CD14-positive monocyte (primary cell): Measurements from ENCODE around the gene IGFBP4. TPM values are rescaled to one million over a fixed set of nuclear protein-coding genes. Genes with fewer than 3 reads are reported as not detected.

Experiments used
- DNase-seq, 3 donors: peaks; one replicate each; pipeline ENCODE4 v3.0.0-alpha.2; 2011 to 2022
- H2AFZ ChIP-seq: 2 replicates; pipeline ENCODE4 v1.6.0; 2012; ENCODE audit warnings: mild to moderate bottlenecking, low read depth, low read length, inconsistent platforms; ENCODE audit not compliant: insufficient read depth, poor library complexity, severe bottlenecking
- H3K27ac ChIP-seq, 2 donors: 1 replicate in 1 of 2; 2 replicates in 1 of 2; pipeline ENCODE4 v1.5.1; 2012 to 2013; ENCODE audit warnings: low read length in 2 of 2, control low read depth in 1 of 2, inconsistent platforms in 1 of 2, low read depth in 1 of 2, mild to moderate bottlenecking in 1 of 2
- H3K27me3 ChIP-seq, 2 donors: one replicate each; pipeline versions ENCODE4 v1.6.0 to v1.6.1; 2011 to 2013; ENCODE audit warnings: low read length in 2 of 2; ENCODE audit not compliant: control insufficient read depth in 2 of 2, insufficient read depth in 2 of 2
- H3K36me3 ChIP-seq, 2 donors: replicated peaks in 1 of 2; 1 replicate in 1 of 2; 2 replicates in 1 of 2; pipeline versions ENCODE4 v1.5.1 to v1.6.1; 2012 to 2013; ENCODE audit warnings: low read length in 2 of 2, control low read depth in 1 of 2, inconsistent platforms in 1 of 2, mild to moderate bottlenecking in 1 of 2; ENCODE audit not compliant: insufficient read depth in 2 of 2, control insufficient read depth in 1 of 2
- H3K4me1 ChIP-seq, 2 donors: 1 replicate in 1 of 2; 2 replicates in 1 of 2; pipeline versions ENCODE4 v1.5.1 to v1.6.1; 2012 to 2013; ENCODE audit warnings: low read length in 2 of 2, control low read depth in 1 of 2, inconsistent platforms in 1 of 2, mild to moderate bottlenecking in 1 of 2, moderate library complexity in 1 of 2; ENCODE audit not compliant: insufficient read depth in 2 of 2, control insufficient read depth in 1 of 2
- H3K4me2 ChIP-seq: replicated peaks from 2 replicates; pipeline ENCODE3; 2012; ENCODE audit warnings: low read length, moderate library complexity, mild to moderate bottlenecking; ENCODE audit not compliant: poor library complexity, severe bottlenecking; ENCODE audit errors: extremely low read depth
- H3K4me3 ChIP-seq, 3 experiments: fragments of 200-600 bp in 1 of 3; sonication (generic) in 1 of 3; replicated peaks in 1 of 3; 1 replicate in 2 of 3; 2 replicates in 1 of 3; pipeline ENCODE4 v1.5.1; 2011 to 2013; ENCODE audit warnings: low read length in 3 of 3, mild to moderate bottlenecking in 3 of 3, control low read depth in 2 of 3, low read depth in 2 of 3, inconsistent platforms in 1 of 3, moderate library complexity in 1 of 3
- H3K79me2 ChIP-seq: 2 replicates; pipeline ENCODE4 v1.6.0; 2012; ENCODE audit warnings: mild to moderate bottlenecking, control low read depth, inconsistent platforms, low read length, moderate library complexity; ENCODE audit not compliant: insufficient read depth
- H3K9ac ChIP-seq: 2 replicates; pipeline ENCODE4 v1.6.0; 2017; ENCODE audit warnings: low read length, mild to moderate bottlenecking; ENCODE audit not compliant: insufficient read depth, poor library complexity, severe bottlenecking
- H3K9me3 ChIP-seq, 2 donors: replicated peaks in 1 of 2; 1 replicate in 1 of 2; 2 replicates in 1 of 2; pipeline versions ENCODE4 v1.5.1 to v1.6.1; 2012 to 2013; ENCODE audit warnings: low read length in 2 of 2, control low read depth in 1 of 2; ENCODE audit not compliant: control insufficient read depth in 1 of 2, insufficient read depth in 1 of 2
- H4K20me1 ChIP-seq: 2 replicates; pipeline ENCODE4 v1.6.0; 2012; ENCODE audit warnings: mild to moderate bottlenecking, low read length, control low read depth, moderate library complexity; ENCODE audit not compliant: insufficient read depth
- H3K27ac Mint-ChIP-seq, 7 donors: one replicate each; pipeline ENCODE4 v1.8.0; 2020; ENCODE audit warnings: mild to moderate bottlenecking in 7 of 7, mixed read lengths in 7 of 7, moderate library complexity in 6 of 7, inconsistent platforms in 2 of 7
- H3K27me3 Mint-ChIP-seq, 3 donors: one replicate each; pipeline ENCODE4 v1.8.0; 2021 to 2022; ENCODE audit warnings: low read depth in 3 of 3, mild to moderate bottlenecking in 3 of 3, mixed read lengths in 3 of 3, moderate library complexity in 3 of 3, inconsistent platforms in 1 of 3
- H3K36me3 Mint-ChIP-seq, 2 donors: one replicate each; pipeline ENCODE4 v1.8.0; 2020; ENCODE audit warnings: mixed read lengths in 2 of 2, inconsistent platforms in 1 of 2, mild to moderate bottlenecking in 1 of 2
- H3K4me1 Mint-ChIP-seq: one replicate; pipeline ENCODE4 v1.8.0; 2020; ENCODE audit warnings: mild to moderate bottlenecking, mixed read lengths
- H3K4me3 Mint-ChIP-seq, 2 donors: one replicate each; pipeline ENCODE4 v1.8.0; 2020; ENCODE audit warnings: mild to moderate bottlenecking in 2 of 2, mixed read lengths in 2 of 2, moderate library complexity in 1 of 2
- H3K9me3 Mint-ChIP-seq, 7 donors: one replicate each; pipeline ENCODE4 v1.8.0; 2020 to 2022; ENCODE audit warnings: mixed read lengths in 7 of 7, mild to moderate bottlenecking in 6 of 7, moderate library complexity in 6 of 7, inconsistent platforms in 2 of 7
- CTCF ChIP-seq: fragments of 200-600 bp; IDR thresholded peaks from one replicate; pipeline ENCODE4 v1.8.0; 2022; ENCODE audit warnings: antibody characterized with exemption, mild to moderate bottlenecking
- WGBS: methylation state at CpG from one replicate; pipeline ENCODE4 v1.1.5; 2013; ENCODE audit warnings: missing lambda C conversion rate; ENCODE audit not compliant: insufficient coverage; 5-methylcytosine and 5-hydroxymethylcytosine counted together
- intact Hi-C, 2 donors: fragments of 100-400 bp; cut with micrococcal nuclease; formaldehyde crosslinking; loops; one replicate each; pipeline versions ENCODE4 v1.15.0 to v1.15.1; 2023
- polyA plus RNA-seq, 3 donors: library from polyadenylated mRNA; depleted of rRNA in 1 of 3; unstranded in 2 of 3; stranded (reverse) in 1 of 3; fragments of 300-500 nt in 2 of 3; fragments of >200 nt in 1 of 3; fragmentation: Illumina TruSeq in 2 of 3; gene quantifications; 1 replicate in 2 of 3; 2 replicates in 1 of 3; pipeline ENCODE4 v1.2.3, GENCODE V29; 2012 to 2021

Gene IGFBP4
- polyA plus RNA-seq, 3 donors = 0.04 to 0.15 TPM; not detected in 1

GRCh38 chr17:40490289-40490853, 47.1 kb downstream of the IGFBP4 start:
- Histone ChIP-seq H3K9ac (no peak overlapping the region), H3K4me1 (peaks cover 6 to 22% of the 10 kb centered on the region in 2 donors), H3K79me2 (no peaks in the 10 kb centered on the region), H3K4me3 (no peak overlapping the region), H3K36me3 (no peaks in the 10 kb centered on the region), H3K27me3 (peaks cover 0 to 4% of the 10 kb centered on the region in 2 donors), H2AFZ (no peak overlapping the region), H3K27ac (no peak overlapping the region), H4K20me1 (no peaks in the 10 kb centered on the region), H3K9me3 (no peaks in the 10 kb centered on the region), H3K4me2 (no peak overlapping the region)
- no peak for TF ChIP-seq CTCF
- WGBS = 69% methylated on average over 3 of the region's 5 CpGs
- Mint-ChIP-seq H3K4me1 (peaks cover 28% of the 10 kb centered on the region), H3K27ac (no peak overlapping the region), H3K4me3 (no peak overlapping the region), H3K27me3 (peaks cover 13 to 36% (median 19%) of the 10 kb centered on the region in 3 donors), H3K36me3 (no peaks in the 10 kb centered on the region), H3K9me3 (peaks cover 0 to 3% (median 0%) of the 10 kb centered on the region in 7 donors)
- DNase-seq = no peak
- intact Hi-C loops = no loop called here

GRCh38 chr17:40490982-40491381, 47.7 kb downstream of the IGFBP4 start:
- no peaks in the 10 kb centered on the region for H3K36me3 ChIP-seq
- Mint-ChIP-seq H3K27ac (no peak overlapping the region), H3K36me3 (no peaks in the 10 kb centered on the region), H3K4me3 (no peak overlapping the region), H3K27me3 (peaks cover 10 to 32% (median 21%) of the 10 kb centered on the region in 3 donors), H3K4me1 (peaks cover 24% of the 10 kb centered on the region), H3K9me3 (peaks cover 0 to 3% (median 0%) of the 10 kb centered on the region in 7 donors)
- no peaks in the 10 kb centered on the region for H3K79me2 ChIP-seq
- WGBS = no CpG with 5 or more reads among the region's 2 CpGs
- peaks cover 0 to 7% of the 10 kb centered on the region in 2 donors for H3K27me3 ChIP-seq
- intact Hi-C loops = no loop called here
- DNase-seq = no peak
- no peak overlapping the region for H2AFZ ChIP-seq
- no peak overlapping the region for H3K4me2 ChIP-seq
- no peak overlapping the region for H3K9ac ChIP-seq
- H3K4me1 ChIP-seq = peaks cover 6 to 19% of the 10 kb centered on the region in 2 donors
- no peak for TF ChIP-seq CTCF
- no peak overlapping the region for H3K4me3 ChIP-seq
- no peak overlapping the region for H3K27ac ChIP-seq
- H4K20me1 ChIP-seq = no peaks in the 10 kb centered on the region
- H3K9me3 ChIP-seq = no peaks in the 10 kb centered on the region
